Mucosa of stomach (tissue), 1 donor: ENCODE data around the gene MEAF6.

ENCODE experiments used
- H3K27me3 ChIP-seq: one replicate; pipeline ENCODE4 v1.7.0; 2013; ENCODE audit warnings: mild to moderate bottlenecking, low read length; ENCODE audit not compliant: control insufficient read depth, insufficient read depth
- H3K36me3 ChIP-seq: one replicate; pipeline ENCODE4 v1.7.0; 2013; ENCODE audit warnings: low read length; ENCODE audit not compliant: control insufficient read depth, insufficient read depth
- H3K4me1 ChIP-seq: one replicate; pipeline ENCODE4 v1.7.0; 2013; ENCODE audit warnings: mild to moderate bottlenecking, low read length; ENCODE audit not compliant: control insufficient read depth, insufficient read depth
- H3K4me3 ChIP-seq: one replicate; pipeline ENCODE4 v1.7.0; 2013; ENCODE audit warnings: low read length
- H3K9ac ChIP-seq: one replicate; pipeline ENCODE4 v1.7.0; 2013; ENCODE audit warnings: mild to moderate bottlenecking, low read length, moderate library complexity
- H3K9me3 ChIP-seq: one replicate; pipeline ENCODE4 v1.7.0; 2013; ENCODE audit warnings: mild to moderate bottlenecking, low read length, moderate library complexity; ENCODE audit not compliant: control insufficient read depth
- donor health status: Pancreatic carcinoma.

Gene MEAF6

DNA sequence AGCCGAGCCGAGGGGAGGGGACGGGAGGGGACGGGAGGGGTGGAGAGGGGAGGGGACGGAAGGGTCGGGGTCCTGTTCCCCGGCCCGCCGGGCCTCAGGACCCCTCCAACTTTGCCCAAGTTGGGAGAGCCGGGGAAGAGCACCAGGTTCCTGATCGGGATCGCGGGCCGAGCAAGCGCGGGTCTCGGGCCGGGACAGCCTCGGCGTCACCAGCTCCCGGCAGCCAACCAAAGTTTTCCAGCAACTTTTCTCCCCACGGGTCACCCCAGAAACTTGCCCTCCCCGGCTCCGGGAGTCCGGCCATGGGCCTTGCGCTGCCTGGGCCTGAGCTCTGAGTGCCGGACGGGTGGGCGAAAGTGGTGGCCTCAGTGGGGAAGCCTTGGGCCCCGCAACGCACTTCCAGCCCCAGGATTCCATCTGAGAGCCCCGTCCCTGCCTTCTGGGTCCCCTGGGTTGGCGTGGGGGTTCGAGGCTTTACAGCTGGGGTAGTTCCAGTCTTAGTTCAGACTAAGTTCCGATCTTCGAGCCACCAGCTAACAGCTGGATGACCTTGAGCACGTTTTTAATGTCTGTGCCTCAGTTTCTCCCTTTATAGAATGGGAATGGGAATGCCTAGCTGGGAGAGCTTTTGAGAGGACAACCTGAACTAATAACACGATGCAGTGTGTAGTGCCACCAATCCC is 39.7 kb downstream of the MEAF6 start:
- Histone ChIP-seq H3K9me3 (no peaks in the 10 kb centered on the region), H3K27me3 (no peaks in the 10 kb centered on the region), H3K4me3 (peak overlapping the region; percentile 98), H3K9ac (peak overlapping the region; percentile 99), H3K36me3 (peaks cover 17% of the 10 kb centered on the region), H3K4me1 (peaks cover 58% of the 10 kb centered on the region)

DNA sequence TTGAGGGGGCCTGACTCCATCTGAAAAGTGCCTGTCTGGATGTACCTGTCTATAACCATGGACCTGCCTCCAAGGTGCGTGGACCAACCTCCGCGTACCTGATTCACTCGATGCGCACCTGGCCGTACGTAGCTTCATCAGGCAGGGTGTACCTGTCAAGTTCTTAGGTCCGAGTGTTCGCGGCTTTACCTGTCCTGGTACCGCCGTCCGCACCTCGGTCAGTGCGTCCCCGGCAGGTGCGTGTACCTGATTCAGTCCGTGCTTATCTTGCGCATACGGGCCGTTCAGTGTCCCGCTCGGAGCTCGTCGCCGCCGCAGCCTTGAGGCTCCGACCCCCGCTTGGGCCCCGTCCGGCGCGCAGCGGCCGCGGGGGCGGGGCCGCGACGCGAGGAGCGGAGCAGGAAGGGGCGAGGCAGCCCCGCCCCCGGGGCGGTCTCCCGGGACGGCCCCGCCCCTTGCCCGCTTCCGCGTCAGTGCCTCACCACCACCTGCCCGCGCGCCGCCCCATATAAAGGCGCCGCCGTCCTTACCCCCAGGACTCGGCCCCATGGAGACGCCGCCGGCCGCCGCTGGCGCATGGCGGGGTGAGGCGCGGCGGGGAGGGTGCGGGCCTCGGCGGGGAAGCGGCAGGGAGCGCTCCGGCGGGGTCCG is 40.4 kb downstream of the MEAF6 start, which contains the start of gene ZC3H12A:
ZC3H12A (plus strand) TSS at position 535 of the 651 bp plus-strand sequence. CDS start 917 bp downstream, outside the sequence.
- H3K27me3 ChIP-seq = no peaks in the 10 kb centered on the region
- peaks cover 53% of the 10 kb centered on the region for H3K4me1 ChIP-seq
- H3K36me3 ChIP-seq = peaks cover 17% of the 10 kb centered on the region
- no peaks in the 10 kb centered on the region for H3K9me3 ChIP-seq
- H3K4me3 ChIP-seq = peak within 1 kb of the TSS; percentile 98
- peak within 1 kb of the TSS; percentile 99 for H3K9ac ChIP-seq

GRCh38 chr1:37473431-37474045 is 41.0 kb downstream of the MEAF6 start:
- Histone ChIP-seq H3K27me3 (no peaks in the 10 kb centered on the region), H3K4me3 (peak overlapping the region; percentile 75), H3K9ac (peak overlapping the region; percentile 73), H3K36me3 (peaks cover 15% of the 10 kb centered on the region), H3K9me3 (no peaks in the 10 kb centered on the region), H3K4me1 (peaks cover 47% of the 10 kb centered on the region)

- no peak overlapping the region for H3K4me3 ChIP-seq
- H3K4me1 ChIP-seq = peaks cover 41% of the 10 kb centered on the region
- H3K27me3 ChIP-seq = no peaks in the 10 kb centered on the region
- peak overlapping the region; percentile 73 for H3K9ac ChIP-seq
- H3K9me3 ChIP-seq = no peaks in the 10 kb centered on the region
- H3K36me3 ChIP-seq = peaks cover 12% of the 10 kb centered on the region
Observed at GRCh38 chr1:37472994-37473393, 41.6 kb downstream of the MEAF6 start.

DNA sequence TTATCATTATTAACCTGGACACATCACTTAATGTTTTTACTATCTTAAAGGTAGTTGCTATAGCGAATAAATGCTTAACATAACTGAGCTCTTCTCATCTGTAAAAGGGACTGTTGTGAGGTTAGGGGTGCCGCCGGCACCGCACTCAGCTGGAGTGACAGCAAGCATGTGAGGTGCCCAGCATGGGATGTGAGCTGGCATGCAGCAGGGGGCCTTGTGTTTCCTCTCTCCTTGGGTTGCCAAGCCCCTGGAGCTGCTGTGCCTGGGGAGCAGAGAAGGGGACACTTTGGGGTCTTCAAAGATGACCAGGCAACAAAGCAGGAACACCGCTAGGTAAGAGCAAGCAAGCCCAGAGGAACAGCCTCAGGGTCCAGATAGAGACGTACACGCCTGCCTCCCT is 42.3 kb downstream of the MEAF6 start:
- H3K27me3 ChIP-seq = no peaks in the 10 kb centered on the region
- H3K4me3 ChIP-seq = no peak overlapping the region
- H3K4me1 ChIP-seq = peaks cover 35% of the 10 kb centered on the region

DNA sequence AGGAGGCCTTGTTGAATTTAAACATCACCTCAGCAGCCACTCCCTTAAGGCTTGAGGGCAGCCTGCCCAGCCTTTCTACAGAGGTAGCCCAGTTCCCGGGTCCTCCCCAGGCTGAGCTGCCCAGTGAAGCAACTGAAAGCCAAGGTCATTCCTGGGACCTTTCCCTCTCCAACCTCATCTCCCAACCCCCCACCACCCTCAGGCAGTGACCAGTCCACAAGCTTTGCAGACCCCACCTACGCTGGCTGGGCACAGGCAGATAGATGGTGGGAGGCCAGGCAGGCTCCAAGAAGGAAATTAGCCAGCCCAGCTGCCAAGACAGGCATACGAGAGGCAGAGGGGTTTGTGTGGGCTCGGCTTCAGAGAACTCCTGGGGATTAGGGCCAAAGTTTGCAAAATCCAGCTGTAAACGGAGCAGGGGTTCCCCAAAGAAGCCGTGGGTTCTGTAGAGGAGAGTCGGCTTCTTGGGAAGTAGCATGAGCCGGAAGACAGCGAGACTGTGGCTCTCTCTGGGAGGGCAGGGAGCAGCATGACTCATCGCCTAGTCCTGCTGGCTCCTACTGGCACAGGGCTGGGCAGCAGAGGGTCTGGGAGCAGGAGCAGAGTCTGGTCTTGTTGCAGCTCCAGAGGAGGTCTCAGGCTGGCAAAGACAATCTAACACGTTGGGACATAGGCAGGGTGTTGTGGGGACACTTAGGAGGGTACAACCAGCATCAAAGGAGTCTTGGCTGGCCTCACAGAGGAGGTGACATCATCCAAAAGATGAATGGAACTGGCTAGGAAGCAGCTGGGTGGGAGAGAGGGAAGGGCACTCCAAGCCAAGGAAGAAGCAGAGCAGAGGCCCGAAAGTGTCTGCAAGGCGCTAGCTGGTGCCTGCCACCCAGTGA is 43.0 kb downstream of the MEAF6 start:
- peaks cover 29% of the 10 kb centered on the region for H3K4me1 ChIP-seq
- no peak overlapping the region for H3K4me3 ChIP-seq
- peak overlapping the region; percentile 45 for H3K9ac ChIP-seq
- H3K27me3 ChIP-seq = no peaks in the 10 kb centered on the region
- H3K36me3 ChIP-seq = peaks cover 12% of the 10 kb centered on the region
- H3K9me3 ChIP-seq = no peaks in the 10 kb centered on the region

More for the DNA sequence above, 42.3 kb downstream of the MEAF6 start:
- Histone ChIP-seq H3K9ac (peak overlapping the region; percentile 3), H3K36me3 (peaks cover 12% of the 10 kb centered on the region), H3K9me3 (no peaks in the 10 kb centered on the region)

GRCh38 chr1:37469386-37469785 is 45.2 kb downstream of the MEAF6 start:
- no peak overlapping the region for H3K9ac ChIP-seq
- no peak overlapping the region for H3K4me3 ChIP-seq
- H3K36me3 ChIP-seq = no peaks in the 10 kb centered on the region
- H3K4me1 ChIP-seq = peaks cover 36% of the 10 kb centered on the region
- no peaks in the 10 kb centered on the region for H3K9me3 ChIP-seq
- no peaks in the 10 kb centered on the region for H3K27me3 ChIP-seq

GRCh38 chr1:37468037-37468436 is 46.5 kb downstream of the MEAF6 start:
- no peak overlapping the region for H3K4me3 ChIP-seq
- H3K4me1 ChIP-seq = peaks cover 28% of the 10 kb centered on the region
- no peaks in the 10 kb centered on the region for H3K27me3 ChIP-seq
- no peaks in the 10 kb centered on the region for H3K9me3 ChIP-seq
- no peaks in the 10 kb centered on the region for H3K36me3 ChIP-seq
- H3K9ac ChIP-seq = no peak overlapping the region

DNA sequence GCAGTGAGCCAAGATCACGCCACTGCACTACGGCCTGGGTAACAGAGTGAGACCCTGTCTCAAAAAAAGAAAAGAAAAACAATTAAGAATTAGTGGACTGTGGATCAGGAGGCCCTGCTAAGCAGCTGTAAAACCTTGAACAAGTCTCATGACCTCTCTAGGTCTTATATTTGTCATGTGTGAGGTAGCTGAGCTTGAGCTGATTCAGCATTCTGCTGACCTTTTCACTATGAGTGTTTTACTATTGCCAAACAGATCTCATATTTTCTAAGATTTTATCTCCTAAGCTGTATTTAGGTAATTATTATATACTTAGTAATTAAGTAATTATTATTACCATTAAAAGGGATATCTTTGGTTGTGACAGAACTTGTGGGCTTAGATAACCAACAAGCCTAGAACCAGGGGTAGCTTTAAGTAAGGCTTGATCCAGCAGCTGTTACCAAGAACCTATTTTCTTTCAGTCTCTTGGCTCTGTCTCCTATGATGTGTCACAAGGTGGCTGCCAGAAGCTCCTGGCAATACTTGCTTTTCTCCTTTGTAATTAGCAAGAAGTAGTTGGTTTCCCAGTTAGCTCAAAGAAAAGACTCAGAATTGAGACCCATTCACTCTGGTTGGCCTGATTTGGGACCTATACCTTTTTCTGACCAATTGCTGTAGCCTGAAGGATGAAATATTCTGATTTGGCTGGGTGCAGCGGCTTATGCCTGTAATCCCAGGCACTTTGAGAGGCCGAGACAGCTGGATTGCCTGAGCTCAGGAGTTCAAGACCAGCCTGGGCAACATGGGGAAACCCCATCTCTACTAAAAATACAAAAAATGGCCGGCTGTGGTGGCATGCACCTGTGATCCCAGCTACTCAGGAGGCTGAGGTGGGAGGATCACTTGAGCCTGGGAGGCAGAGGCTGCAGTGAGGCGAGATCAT is 48.7 kb downstream of the MEAF6 start:
- Histone ChIP-seq H3K9ac (no peak overlapping the region), H3K36me3 (no peaks in the 10 kb centered on the region), H3K4me1 (peaks cover 8% of the 10 kb centered on the region), H3K4me3 (no peak overlapping the region), H3K27me3 (no peaks in the 10 kb centered on the region), H3K9me3 (no peaks in the 10 kb centered on the region)

GRCh38 chr1:37464443-37464842 is 50.1 kb downstream of the MEAF6 start:
- no peak overlapping the region for H3K9ac ChIP-seq
- H3K4me1 ChIP-seq = peaks cover 8% of the 10 kb centered on the region

More at GRCh38 chr1:37464443-37464842, 50.1 kb downstream of the MEAF6 start:
- Histone ChIP-seq H3K4me3 (no peak overlapping the region), H3K9me3 (no peaks in the 10 kb centered on the region), H3K27me3 (no peaks in the 10 kb centered on the region), H3K36me3 (no peaks in the 10 kb centered on the region)
